A549 (cell line): ENCODE data around the gene HOXB7.

Experiments
- CEBPB ChIP-seq, 2 experiments: fragments of >200 bp in 1 of 2; sonication (Bioruptor Twin) in 1 of 2; formaldehyde crosslinking in 1 of 2; IDR thresholded peaks; 2 replicates each; pipeline ENCODE4 v1.6.1; 2012 to 2016
- EHF ChIP-seq: fragments of 250-450 bp; sonication (Bioruptor Pico); IDR thresholded peaks from 2 replicates; pipeline ENCODE4 v1.5.0; 2020; ENCODE audit warnings: mild to moderate bottlenecking
- EP300 ChIP-seq, 2 experiments: fragments of >200 bp; sonication (Bioruptor Twin); formaldehyde crosslinking; IDR thresholded peaks; 2 replicates in 1 of 2; 3 replicates in 1 of 2; pipeline ENCODE4 v1.6.1; 2016 to 2017
- HEYL ChIP-seq: fragments of 250-450 bp; sonication (Bioruptor Pico); IDR thresholded peaks from 2 replicates; pipeline ENCODE4 v1.8.0; 2021; ENCODE audit warnings: mild to moderate bottlenecking, moderate library complexity
- JUN ChIP-seq, 2 experiments: fragments of >200 bp; sonication (Bioruptor Twin); formaldehyde crosslinking; IDR thresholded peaks; 2 replicates in 1 of 2; 3 replicates in 1 of 2; pipeline ENCODE4 v1.6.1; 2016 to 2017
- MYC ChIP-seq: IDR thresholded peaks from 2 replicates; pipeline ENCODE4 v1.6.1; 2012; ENCODE audit warnings: mild to moderate bottlenecking, inconsistent platforms, low read length, improper control_type of control experiment, borderline replicate concordance
- NPAS2 ChIP-seq: fragments of 250-450 bp; sonication (Bioruptor Pico); IDR thresholded peaks from 2 replicates; pipeline ENCODE4 v1.8.0; 2022; ENCODE audit warnings: mild to moderate bottlenecking, moderate library complexity, borderline replicate concordance
- POLR2A ChIP-seq: IDR thresholded peaks from 2 replicates; pipeline ENCODE4 v1.6.1; 2012; ENCODE audit warnings: mild to moderate bottlenecking, low read length
- RAD21 ChIP-seq, 2 experiments: fragments of >200 bp in 1 of 2; sonication (Bioruptor Twin) in 1 of 2; formaldehyde crosslinking in 1 of 2; IDR thresholded peaks in 1 of 2; conservative IDR thresholded peaks in 1 of 2; 2 replicates in 1 of 2; 3 replicates in 1 of 2; pipeline ENCODE4 v1.6.1; 2012 to 2018; ENCODE audit warnings: inconsistent platforms in 1 of 2
- RARB ChIP-seq: fragments of 250-450 bp; sonication (Bioruptor Pico); IDR thresholded peaks from 2 replicates; pipeline ENCODE4 v1.8.0; 2021; ENCODE audit warnings: mild to moderate bottlenecking, moderate library complexity
- RFX5 ChIP-seq: fragments of 450-650 bp; IDR thresholded peaks from 2 replicates; pipeline ENCODE4 v1.7.1; 2014; ENCODE audit warnings: antibody characterized with exemption, mild to moderate bottlenecking, moderate library complexity
- TF ChIP-seq, protein P1 (sequence below): fragments of >200 bp; sonication (Bioruptor Twin); formaldehyde crosslinking; IDR thresholded peaks from 3 replicates; pipeline ENCODE4 v1.5.1; 2016

DNA sequence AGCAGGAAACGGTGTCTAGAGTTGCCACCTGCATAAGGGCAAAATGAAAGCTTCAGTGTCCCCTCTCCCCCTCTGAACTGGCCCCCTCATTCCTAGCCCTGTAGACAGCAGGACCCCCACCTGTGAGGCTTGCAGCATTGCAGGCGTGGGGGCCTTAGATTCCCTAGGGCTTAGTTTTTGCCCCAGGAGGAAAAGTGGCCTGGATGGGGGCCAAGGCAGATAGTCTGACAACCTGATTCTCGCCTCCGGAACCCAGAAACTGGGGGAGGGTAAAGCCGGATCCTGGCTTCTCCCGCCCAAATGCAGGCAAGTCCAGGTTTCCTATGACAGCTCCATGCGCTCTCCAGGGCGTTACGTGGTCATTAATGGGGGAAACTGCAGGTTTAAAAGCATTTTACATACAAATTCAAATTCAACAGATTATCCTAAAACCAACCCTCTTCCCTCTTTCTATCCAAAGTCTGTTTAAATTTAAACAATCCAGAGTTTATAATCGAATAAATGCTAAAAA, 5.4 kb downstream of the HOXB7 start:
- TF ChIP-seq EP300 (IDR thresholded peaks at IDR 0.05) (no peak), JUN (IDR thresholded peaks at IDR 0.05) (no peak), RAD21 (conservative IDR thresholded peaks at IDR 0.05 in 1 of 2, IDR thresholded peaks at IDR 0.05 in 1 of 2) (no peak), RFX5 (no peak), NPAS2 (CRISPR knock-in tag) (no peak), EHF (CRISPR knock-in tag) (no peak), HEYL (CRISPR knock-in tag) (no peak), CEBPB (IDR thresholded peaks at IDR 0.05) (no peak), MYC (no peak), RARB (CRISPR knock-in tag) (no peak), POLR2A (no peak)
- TF ChIP-seq, protein P1, sequence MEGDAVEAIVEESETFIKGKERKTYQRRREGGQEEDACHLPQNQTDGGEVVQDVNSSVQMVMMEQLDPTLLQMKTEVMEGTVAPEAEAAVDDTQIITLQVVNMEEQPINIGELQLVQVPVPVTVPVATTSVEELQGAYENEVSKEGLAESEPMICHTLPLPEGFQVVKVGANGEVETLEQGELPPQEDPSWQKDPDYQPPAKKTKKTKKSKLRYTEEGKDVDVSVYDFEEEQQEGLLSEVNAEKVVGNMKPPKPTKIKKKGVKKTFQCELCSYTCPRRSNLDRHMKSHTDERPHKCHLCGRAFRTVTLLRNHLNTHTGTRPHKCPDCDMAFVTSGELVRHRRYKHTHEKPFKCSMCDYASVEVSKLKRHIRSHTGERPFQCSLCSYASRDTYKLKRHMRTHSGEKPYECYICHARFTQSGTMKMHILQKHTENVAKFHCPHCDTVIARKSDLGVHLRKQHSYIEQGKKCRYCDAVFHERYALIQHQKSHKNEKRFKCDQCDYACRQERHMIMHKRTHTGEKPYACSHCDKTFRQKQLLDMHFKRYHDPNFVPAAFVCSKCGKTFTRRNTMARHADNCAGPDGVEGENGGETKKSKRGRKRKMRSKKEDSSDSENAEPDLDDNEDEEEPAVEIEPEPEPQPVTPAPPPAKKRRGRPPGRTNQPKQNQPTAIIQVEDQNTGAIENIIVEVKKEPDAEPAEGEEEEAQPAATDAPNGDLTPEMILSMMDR = no peak
